PC-3 (cell line): ENCODE data around the gene PABPC1L.

Experiments
- CTCF ChIP-seq: fragments of 300-600 bp; sonication (generic); conservative IDR thresholded peaks from 2 replicates; pipeline ENCODE4 v1.5.1; 2017; ENCODE audit warnings: antibody characterized with exemption, low read depth, mild to moderate bottlenecking, low read length
- EZH2phosphoT487 ChIP-seq: fragments of 300-600 bp; sonication (generic); IDR thresholded peaks from 2 replicates; pipeline ENCODE4 v1.6.1; 2018; ENCODE audit warnings: mild to moderate bottlenecking, antibody characterized with exemption, low read length, borderline replicate concordance

GRCh38 chr20:44941120-44941691, 31.3 kb downstream of the PABPC1L start:
- TF ChIP-seq CTCF: no peak
- no peak for TF ChIP-seq EZH2phosphoT487
